ENCODE results near the gene SYT17.

SYT17 gene

DNA sequence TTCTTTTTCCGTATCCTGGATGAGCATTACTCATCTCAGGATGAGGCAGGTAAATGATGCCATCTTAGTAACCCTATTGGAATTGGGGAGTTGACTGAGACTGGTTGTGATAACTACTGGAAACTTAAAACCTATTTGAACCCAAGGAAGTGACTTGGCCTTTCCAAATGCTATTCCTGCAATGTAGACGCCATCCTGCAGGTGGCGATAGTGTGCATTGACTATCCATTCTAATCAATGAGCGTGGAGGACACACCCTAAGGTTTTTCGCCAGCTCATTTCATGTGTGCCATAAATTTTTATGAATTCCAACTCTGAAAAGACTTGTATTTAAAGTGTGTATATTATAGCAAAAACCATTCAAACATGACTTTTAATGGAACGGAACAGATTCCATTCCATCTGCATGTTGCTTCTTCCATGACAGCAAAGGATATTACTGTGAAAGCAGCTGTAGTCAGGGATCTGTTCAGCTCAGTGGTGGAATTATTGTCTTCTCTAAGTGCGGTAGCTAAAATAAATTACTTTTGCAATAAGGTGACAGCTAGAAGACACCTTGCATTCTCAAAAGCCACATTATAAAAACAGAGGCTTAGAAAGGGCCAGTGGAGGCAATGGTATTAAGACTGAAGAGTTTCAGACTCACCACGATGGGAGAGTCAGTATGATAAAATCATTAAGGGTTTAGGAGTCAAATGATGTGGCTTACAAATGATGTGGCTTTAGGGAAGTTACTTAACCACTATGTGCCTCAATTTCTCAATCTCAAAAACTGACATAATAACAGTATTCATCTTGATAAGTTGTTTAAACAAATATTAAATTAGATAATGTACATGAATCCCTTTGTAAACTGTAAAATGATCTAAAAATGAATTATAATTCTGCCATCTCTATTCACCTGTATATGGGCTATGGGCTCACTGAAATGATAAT, 55.5 kb downstream of the SYT17 start:
- DNase-seq, result no peak

DNA sequence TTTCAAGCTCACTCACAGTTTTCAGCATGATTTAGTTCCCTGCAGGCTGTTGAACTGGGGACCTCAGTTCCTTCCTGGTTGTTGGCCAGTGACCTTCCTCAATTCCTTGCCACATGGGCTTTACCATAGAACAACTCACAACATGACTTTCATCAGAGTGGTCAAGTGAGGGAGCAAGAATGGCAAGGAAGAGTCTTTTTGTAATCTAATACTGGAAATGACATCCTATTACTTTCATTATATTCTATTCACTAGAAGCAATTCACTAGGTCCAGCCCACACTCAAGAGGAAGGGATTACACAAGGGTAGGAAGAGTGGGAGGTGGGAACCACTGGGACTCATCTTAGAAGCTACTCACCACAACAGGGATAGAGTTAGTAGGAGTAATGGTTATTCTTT, 57.6 kb downstream of the SYT17 start:
- DNase-seq, result no peak

DNA sequence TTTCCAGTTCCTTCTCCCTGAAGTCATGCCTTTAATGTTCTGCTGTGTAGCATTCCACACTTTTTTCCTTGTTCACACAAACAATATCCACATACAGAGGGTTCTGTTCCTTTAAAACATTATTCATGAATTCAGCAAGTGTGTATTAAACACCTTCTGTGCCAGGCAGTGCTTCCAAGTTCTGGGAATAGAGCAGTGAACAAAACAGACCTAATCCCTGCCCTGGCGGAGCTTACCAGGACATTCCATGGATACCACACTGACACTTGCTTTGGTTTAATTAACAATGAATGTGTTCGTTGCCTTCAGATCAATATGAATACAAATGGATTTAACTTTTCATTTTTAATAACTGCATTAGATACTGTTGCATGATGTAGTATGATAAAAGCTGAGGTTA, 59.6 kb downstream of the SYT17 start:
- no peak for DNase-seq

DNA sequence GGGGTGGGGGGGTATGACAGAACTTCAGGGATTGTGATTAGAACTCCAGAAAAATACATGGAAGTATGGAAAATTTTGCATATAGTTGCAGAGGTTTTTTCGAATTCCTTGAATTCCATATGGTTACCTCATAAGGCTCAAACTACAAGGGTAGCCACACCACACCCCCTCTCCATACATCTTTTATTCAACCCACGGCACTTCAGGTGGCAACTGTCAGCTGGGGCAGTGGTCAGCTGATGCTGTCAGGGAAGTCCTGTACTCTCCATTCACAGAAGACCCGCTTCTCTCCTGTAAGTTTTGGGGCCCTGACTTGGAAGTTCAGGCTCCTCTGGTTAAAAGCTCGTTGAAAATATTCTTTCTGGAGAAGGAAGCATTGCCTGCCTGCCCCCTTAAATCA, 60.0 kb downstream of the SYT17 start:
- DNase-seq, result no peak

DNA sequence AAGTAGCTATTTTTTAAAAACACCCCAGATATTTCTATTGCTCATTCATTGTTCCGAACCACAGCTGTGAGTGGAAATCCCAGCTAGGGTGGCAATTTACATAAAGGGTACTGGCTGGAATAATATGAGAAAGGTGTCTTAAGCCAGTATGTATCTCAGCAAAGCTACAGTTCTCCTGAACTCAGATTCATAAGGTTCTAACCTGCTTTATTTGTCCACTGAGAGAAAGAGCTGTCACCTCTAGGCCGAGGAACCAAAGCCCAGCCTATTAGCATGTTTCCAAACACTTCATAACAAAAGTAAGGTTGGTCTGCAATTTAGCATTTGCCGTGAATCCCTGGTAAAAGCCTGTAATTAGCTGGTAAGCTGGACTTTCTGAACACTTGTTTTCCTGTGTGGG, 60.5 kb downstream of the SYT17 start:
- DNase-seq, result no peak

DNA sequence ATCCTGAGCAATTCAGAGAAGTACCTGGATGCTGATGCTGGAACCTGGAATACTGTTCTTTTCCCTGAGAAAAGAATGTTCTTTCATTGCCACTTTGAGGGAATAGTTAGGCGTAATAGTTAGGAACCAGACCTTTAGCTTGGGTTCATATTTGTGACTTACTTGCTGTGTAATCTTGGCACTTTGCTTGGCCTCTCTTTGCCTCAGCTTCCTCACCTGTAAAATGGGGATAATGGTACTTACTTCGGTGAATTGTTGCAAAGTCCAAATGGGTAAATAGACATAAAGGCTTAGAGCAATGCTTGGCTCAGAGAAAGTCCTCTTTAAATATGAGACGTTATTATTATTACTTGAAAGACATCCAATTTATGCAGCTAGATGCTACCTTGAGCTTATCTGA, 62.5 kb downstream of the SYT17 start:
- DNase-seq, result no peak

DNA sequence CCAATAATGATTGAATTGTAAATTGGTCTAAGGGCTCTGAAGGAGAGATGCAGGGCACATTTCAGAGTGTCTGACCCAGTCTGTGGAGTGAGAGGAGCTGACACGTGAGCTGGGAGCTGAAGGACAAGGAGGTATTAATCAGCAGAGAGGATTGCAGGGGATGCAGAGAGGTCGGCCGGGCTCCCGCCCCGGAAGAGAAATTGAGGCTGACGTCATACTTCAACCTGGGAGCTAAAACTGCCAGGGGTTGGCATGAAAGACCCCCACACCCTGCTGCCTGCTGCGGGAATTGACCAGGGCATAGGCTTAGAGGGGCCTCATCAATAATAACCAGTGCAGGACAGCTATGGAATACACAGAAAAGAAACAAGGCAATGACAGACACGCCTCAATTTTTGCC, 63.8 kb downstream of the SYT17 start:
- no peak for DNase-seq

DNA sequence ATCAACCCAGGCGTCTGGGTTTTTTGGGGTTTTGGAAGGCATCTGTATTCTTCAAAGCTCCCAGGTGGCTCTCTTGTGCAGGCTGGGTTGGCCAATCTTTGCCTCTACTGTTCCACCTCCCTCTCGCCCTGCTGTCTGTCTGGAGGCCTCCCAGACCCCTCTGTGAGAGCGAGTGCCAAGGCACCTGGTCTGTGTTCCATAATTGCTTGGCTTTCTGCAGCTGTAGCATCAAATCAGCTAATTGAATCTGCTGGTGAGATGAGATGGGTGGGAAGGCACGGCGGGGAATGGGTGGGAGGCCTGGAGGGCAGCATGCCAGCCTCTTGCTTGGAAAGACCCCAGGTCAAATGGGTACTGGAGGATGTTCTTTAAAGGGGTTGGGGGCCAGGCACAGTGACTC, 64.9 kb downstream of the SYT17 start:
- DNase-seq, result no peak

DNA sequence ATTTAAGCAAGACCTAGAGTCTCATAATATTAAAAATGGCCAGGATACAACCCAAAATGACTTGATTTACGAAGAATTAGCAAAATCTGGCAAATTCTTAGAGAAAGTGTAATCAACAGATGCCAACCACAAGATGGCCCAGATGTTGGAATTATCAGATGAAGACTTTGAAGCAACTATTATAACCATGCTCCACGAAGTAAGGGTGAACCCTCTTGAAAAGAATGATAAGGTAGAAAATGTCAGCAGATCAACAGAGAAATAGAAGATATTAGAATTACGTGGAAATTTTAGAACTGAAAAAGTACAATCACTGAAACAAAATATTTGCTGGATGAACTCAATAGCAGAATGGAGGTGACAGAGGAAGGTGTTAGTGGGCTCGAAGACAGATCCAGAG, 67.4 kb downstream of the SYT17 start:
- no peak for DNase-seq

DNA sequence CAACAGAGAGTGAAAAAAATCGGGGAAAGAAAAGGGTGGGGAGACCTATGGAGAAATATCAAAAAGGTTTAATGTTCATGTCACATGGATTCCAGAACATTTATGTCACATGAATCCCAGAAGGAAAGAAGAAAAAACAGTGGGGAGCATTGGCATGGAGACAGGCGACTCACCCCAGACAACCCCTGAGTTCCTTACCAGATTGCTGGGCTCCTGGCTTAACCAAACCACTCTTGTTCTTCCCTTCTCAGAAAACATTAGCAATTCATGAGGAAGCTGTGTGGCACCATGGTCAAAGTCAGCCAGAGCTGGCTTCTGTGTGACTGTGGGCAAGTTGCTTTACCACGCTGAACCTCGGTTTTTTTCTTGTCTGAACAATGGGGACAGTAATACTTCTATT, 67.8 kb downstream of the SYT17 start:
- no peak for DNase-seq

DNA sequence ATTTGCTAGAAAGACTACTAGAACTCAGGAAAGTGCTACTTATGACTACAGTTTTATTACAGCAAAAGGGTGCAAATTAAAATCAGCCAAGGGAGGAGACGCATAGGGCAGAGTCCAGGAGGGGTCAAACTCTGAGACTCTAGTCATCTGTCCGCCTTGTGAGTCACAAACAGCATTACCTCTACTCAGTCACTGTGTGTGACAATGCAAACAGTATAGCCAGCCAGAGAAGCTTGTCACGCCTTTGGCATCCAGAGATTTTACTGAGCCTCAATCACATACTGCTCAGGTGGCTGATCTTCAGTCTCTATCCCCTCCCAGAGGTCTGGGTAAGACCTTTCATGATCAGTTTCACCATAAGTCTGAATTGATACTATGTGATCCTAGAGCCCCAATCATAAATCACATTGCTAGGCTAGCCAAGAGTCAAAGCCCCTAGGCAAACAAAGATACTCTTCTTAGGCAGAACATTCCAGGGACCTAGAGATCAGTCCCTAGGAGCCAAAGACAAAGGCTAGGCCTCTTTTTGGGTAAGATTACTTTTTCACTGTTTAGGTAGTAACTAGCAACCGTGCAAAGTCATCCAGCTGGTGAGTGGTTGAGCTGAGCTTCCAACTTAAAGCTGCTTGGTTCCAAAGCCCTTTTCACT, 68.6 kb downstream of the SYT17 start:
- DNase-seq, result no peak

DNA sequence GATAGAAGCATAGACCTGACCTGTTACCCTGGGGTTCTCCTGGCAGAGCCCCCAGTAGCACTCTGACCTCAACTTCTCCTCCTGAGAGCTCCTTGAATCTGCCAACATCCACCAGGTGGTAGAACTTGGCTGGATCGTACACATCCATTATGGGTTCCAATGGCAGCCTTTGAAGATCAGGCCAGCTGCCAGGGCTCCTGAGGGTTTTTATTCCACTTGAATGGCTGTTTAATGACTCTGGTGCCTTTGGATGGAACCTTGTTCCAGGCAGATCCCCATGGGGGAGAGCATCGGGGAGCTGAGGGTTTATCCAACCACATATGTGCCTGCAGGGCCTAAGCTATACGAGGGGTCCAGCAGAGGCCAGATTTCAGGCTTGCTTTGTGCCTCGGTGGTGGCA, 70.4 kb downstream of the SYT17 start:
- no peak for DNase-seq

DNA sequence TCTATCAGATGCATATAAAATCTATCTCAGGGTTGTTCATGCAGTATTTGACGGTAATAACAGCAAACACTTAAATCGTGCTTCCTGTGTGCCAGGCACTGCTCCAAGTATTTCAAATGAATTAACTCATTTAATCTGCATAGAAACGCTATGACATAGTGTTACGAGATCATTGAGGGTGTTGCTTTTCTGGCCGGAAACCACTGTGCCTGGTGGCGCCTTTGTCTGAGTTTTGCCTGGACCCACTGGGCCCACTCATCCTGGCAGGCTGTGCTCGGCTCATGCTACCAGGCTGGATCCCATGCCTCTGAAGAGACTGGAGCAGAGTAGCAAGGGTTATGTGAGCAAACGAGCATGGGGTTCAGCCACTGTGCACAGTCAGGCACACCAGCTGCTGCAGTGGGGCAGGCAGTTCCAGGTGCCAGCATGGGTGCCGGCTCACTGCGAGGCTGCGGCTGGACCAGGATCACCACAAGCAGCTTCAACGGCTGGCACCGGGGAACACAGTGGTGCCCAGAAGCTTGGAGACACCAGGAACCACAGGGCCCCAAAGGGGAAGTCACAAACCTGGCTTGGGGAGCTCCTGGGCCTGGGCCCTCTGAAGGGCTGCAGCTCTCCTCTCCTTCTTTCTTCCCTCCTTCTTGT, 71.6 kb downstream of the SYT17 start:
- DNase-seq, result no peak

DNA sequence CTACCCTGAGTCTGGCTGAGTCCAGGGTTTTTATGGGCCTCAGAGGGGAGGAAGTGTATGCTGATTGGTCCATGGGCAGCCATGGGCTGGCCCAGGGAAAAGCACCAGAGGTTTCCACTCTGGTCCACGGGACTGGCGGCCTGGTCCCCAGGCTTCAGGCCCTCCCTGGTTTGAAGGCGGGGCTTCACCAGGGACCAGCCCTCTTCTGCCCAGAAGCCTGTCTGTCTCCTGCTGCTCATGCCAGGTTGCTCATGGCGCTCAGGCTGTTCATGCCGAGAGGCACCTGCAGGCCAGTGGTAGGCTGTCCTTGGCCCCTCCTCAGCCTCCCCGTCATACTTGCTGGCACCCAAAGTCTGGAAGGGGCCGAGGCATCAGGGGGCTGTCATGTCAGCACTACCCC, 72.5 kb downstream of the SYT17 start:
- DNase-seq, result no peak

DNA sequence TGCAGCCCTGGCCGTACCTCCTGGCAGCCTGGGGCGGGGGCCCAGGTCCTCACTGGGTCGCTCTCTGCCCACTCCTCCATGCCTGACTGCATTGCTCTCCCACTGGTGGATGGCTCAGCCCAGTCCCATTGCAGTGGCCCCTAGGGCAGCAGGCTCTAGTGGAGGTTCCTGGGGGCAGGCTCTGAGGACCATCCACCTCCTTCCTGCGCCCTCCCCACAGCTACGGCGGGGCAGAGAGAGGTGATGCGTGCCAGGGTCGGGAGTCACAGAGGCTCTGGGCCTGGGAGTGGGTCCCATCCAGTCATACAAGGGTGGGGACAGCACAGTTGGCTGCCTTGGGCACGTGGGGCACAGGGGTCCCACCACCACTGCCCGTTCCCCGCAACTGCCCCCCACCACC, 73.5 kb downstream of the SYT17 start:
- DNase-seq, result no peak

DNA sequence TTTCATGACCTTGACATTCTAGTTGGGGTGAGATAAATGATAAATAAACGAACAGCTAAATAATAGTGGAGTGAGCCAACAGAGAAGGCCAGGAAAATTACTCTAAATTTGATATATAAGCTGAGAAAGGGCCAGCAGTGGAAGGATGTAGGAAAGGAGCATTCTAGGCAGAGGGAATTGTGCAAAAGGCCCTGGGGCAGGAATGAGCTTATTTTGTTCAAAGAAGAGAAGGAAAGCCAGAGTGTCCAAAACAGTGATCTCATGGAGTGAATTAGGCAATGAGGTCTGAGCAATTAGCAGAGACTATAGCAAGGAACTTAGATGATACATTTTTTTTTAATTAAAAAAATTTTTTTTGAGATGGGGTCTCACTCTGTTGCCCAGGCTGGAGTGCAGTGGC, 74.1 kb downstream of the SYT17 start:
- no peak for DNase-seq

DNA sequence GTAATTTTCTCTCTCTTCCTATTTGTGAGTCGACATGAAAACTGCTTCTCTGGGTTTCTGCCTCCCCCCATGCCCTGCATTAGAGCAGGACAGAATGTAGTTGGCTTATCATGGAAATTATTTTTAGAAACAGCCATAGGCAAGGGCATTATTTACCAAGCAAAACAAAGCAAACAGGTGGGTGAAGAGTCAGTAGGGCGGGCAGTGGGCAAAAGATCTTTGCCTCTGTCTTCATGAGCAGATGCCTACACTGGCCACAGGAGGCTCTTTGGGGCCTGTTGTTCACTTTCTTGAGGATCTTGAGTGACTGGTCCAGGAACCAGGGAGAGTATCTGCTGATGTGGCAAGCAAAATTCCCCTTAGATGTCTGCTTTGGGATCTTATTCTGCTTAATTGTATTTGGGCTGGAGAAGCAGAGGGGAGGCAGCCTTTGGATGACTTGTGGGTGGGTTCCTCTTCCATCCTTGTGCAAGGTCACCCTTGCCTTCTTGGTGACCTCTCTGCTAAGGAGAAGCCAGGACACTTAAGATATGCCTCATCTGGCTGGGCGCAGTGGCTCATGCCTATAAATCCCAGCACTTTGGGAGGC, 75.0 kb downstream of the SYT17 start:
- DNase-seq, result no peak

DNA sequence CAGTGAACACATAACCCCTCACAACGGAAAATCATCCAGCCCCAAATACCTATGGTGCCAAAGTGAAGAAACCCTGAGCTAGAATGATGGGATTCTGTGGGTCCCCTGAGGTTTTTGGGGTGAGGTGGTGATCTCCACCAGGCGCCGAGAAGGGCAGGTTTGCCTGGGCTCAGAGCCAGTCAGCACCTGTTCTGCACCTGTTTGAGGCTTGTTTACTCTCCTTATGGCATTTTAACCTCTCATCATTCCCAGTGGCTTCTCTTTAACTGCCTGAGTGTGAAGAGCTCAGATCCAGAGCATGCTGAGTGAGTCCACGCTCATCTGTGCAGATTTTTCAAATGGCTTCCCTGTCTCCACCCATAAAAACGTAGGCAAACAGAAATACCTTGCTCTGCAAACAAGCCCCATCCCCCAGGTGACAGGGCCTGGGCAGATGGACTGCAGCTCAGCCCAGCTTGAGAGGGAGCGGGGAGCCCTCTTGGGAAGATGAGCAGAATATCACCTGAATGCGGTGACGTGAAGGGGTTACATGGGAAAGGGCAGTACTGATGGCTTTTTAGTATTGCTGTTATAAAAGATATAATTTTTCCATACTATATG, 77.4 kb downstream of the SYT17 start:
- peak; percentile 76 for DNase-seq

DNA sequence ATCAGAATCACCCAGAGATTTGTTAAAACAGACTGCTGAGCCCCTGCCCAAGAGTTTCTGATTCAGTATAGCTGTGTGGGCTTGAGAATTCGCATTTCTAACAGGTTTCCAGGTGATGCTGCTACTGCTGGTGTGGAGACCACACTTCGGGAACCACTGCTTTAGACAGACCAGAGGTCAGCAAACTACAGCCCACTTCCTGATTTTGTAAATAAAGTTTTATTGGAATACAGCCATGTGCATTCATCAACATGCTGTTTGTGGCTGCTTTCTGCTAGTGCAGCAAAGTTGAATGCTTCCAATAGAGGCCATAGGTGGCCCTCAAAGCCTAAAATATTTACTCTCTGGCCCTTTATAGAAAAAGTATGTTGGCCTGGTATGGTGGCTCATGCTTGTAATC, 84.9 kb downstream of the SYT17 start:
- no peak for DNase-seq

DNA sequence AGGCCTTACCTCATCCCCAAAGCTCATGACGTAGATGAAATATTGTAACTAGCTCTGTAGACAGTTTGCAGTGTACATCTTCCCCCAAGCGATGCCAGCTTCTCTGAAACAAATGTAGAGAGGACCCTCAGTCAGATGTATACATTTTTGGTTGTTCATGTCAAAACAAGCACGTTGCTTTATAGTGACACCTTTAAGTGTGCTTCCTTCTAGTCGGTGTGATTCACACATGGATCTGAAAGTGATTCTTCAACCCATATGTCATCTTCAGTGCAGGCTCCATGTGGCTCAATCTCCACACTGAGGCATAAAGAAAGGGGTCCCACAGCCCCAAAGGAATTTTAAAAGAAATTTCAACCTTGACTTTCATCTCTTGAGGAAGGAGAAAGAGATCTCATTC, 86.6 kb downstream of the SYT17 start:
- no peak for DNase-seq

DNA sequence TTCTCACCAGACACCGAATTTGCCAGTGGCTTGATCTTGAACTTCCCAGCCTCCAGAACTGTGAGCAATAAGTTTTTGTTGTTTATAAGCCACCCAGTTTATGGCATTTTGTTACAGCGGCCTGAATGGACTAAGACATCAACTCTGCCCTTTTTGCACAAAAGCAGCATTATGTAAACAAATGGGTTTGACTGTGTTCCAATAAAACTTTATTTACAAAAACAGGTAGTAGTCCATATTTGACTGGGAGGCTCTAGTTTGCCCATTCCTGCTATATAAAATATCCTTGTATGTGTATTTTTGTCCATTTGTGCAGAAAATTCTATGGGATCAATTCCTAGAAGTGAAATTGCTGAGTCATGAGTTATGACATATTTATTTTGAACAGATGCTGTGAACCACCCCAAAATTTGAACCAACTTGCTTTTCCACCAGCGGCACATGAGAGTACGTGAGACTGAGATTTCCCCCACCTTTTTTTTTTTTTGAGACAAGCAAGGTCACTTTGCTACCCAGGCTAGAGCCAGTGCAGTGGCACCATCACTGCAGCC, 96.2 kb downstream of the SYT17 start:
- DNase-seq, result no peak

DNA sequence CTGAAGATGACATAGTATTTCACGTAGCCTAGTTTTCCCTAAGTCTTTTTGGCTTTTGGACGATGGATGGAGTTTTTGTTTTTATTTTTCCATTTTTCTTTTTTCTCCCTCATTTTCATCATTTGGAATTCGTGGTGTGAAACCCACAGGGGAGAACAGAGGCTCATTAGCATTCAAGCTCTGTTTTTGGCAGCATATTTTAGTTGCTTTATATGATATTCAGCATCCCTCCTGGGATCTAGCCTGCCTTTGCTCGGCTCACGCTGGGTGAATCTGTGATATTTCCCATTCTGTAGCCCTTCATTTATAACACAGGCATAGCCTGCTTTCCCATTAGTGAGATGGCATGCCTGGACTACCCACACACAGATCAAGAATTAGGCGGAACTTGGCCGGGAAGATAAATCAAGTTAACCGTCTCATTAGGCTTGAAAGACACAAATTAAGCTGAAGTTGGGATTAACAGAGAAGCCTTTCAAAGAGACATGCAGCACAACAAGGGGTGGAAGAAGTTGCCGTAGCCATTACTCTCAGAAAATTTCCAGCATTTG, 97.4 kb downstream of the SYT17 start:
- no peak for DNase-seq

DNA sequence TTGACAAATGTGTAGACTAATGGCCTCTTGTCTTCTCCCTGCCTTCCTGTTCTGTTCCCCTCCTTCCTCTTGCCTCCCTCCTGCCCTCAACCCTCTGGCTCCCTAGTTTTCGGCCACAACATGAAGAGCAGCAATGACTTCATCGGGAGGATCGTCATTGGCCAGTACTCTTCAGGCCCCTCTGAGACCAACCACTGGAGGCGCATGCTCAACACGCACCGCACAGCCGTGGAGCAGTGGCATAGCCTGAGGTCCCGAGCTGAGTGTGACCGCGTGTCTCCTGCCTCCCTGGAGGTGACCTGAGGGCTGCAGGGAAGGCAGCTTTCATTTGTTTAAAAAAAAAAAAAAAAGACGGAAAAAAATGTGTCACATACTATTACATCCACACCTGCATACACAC, 98.7 kb downstream of the SYT17 start:
- no peak for DNase-seq

Measured in NCI-H1417 treated with DMSO at 0.1 percent for 48 hours (cell line).